Activated T-cell treated with anti-CD3 and anti-CD28 coated beads, Interleukin-2, amount 50 U/mL, for 48 hours (primary cell): Measurements from ENCODE around the gene LETMD1.
"Not testable (repeated sequence)": the region's sequence is repeated elsewhere in the genome, so short reads cannot be mapped to it uniquely, and the experiment has no call there.

ENCODE experiments used
- DNase-seq, 2 experiments: peaks; one replicate each; pipeline ENCODE4 v3.0.0-alpha.2; 2020

The LETMD1 gene

GRCh38 chr12:51047655-51048540, at the start of gene LETMD1:
Gene LETMD1, plus strand, starts transcription at chr12:51048327. Its CDS starts 30 bp downstream, at chr12:51048357.
- DNase-seq: peak; percentile 90 to 94

GRCh38 chr12:50999093-50999492, 49.0 kb upstream of the LETMD1 start:
- no peak for DNase-seq

DNA sequence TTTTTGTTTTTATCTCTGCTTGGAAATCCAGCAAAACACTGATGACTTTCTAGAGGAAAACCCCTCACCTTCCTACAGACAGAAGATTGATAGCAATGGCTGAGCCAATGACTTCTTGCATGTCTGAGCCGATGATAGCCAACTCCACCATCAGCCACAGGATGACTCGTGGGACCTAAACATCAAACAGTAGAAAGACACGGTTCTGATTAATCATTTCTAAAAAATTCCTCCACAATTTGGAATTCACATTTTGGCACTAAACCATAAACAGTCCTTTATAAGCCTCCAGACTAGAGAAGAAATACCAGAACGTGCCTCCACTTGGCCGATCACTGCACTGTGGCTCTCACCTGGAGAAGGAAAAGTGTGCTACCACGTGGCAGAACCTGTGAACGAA, 47.9 kb upstream of the LETMD1 start:
- DNase-seq: no peak

GRCh38 chr12:51001799-51002198, 46.3 kb upstream of the LETMD1 start:
- no peak for DNase-seq

DNA sequence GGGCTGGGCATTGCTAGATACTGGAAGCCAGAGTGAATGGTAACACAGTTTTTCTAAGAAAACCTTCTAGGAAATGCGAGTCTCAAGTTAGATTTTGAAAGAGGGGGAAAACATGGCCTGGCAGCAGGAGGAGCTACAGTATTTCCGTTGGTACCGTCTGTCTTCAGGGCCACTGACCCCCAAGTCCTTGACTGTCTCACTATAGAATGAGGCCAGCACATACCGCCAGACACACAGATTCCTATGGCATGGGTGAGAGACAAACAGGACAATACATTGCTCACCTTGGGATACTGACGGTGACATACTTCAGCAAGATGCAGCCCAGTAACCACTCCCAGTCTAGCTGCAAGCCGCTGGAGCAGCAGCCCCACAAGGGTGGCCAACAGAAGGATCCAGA, 43.6 kb upstream of the LETMD1 start:
- DNase-seq: no peak

DNA sequence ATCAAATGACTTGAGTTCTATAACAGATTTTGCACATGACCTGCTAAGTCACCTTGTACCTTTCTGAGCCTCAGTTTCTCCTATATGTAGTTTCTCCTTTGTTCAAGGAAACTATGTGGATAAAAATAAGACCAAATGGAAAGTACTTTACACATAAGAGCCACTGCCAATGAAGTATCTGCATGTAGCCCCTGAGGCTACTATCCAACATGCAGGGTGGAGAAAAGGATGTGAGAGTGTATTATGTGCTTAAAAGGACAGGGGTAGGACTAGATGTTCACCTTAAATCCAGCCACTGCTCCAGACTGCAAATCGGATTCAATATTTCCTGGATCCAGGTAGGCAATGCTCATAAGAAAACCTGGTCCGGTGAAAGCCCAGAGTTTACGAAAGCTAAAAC, 43.1 kb upstream of the LETMD1 start:
- DNase-seq: no peak

DNA sequence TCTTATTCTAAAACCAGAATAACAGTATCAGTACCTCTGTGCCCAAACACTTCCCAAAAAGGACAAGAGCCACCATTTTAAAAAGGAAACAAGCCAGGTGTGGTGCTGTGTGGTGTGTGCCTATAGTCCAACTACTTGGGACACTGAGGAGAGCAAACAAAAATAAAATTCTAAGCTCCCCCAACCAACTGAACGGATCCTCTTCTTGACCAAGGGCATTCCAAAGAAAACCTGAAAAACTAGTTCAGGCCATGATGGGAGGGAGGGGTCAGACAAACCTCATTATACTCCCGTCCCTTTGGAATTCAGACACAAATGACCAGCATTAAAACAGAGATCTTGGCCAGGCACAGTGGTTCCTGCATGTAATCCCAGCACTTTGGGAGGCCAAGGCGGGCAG, 42.5 kb upstream of the LETMD1 start:
- no peak for DNase-seq

DNA sequence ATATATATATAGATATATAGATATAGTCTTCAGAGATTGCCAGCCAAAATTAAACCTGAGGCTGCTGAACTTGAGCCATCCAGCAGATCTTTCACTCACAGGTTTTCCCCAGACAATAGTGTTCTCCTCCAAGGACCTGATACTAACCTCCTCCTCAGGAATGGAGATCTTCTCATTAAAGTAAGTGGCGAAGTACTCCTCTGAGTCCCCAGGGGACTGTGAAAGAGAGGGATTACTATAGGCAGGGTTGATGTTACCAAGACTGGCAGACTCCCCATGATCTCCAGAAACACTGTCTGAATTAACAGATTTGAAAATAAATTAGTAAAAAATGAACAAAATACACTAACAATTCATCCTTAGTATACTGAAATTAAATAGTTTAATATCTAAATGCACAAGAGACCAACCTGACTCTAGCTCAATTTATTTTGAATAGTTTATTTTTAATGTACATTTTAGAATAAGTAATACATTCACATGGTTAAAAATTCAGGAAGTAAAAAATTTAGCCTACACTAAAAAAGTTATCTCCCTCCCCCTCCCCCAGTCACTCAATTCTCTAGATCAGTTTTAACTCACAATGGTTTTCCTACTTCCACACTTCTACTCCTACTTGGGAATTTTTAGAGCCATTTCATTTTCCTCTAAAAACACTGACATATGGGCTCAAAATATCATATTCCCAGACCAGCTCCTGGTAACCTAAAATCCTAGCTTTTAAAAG, 39.6 kb upstream of the LETMD1 start:
- DNase-seq: no peak

DNA sequence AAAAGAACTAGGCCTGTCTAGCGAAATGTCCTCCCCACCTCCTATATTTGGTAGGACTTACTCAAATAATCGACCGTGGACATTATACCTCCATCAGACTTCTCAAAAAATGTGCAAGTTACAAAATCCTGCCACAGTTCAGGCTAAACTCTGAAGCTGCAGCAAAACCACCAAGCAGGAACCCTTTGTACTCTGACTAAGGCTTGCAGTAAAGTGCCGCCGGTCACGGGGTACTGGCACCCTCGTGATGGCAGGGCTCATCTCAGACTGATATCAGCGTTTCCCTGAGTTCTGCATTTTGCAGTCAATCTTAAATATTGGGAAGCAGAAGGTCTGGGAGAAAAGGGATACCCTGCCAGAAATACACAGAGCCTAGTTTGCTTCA, 39.1 kb upstream of the LETMD1 start:
- DNase-seq: peak; percentile 44 to 63

GRCh38 chr12:51011955-51012354, 36.2 kb upstream of the LETMD1 start:
- no peak for DNase-seq

DNA sequence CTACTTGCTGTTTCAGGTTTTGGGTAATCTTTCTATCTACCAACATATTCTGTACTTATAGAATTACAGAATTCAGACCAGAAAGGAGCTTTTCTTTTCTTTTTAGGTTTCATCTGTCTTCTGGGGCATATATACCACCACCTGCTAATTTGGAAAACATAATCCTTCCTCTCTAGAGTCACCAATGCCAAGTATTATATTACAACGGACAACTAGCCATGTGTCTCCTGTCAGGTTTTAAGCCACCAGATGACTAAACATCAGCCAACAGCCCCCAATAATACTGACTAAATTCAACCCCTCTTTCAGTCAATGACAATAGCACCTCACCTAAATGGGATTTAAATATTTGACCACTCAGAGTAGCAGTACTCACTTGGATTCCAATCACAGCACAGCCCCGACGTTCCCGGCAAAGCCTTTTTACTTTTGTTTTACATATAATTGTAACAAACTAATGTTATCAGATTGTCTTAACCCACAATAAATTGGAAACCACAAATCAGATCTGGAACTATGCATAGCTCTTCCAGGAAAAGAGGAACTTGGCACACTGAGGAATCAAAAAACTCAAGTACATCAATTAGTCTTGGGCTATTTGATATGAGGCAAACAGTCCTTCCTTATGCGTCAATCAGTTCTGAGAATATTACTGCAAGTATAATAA, 35.4 kb upstream of the LETMD1 start:
- DNase-seq: no peak

GRCh38 chr12:51013441-51013840, 34.7 kb upstream of the LETMD1 start:
- DNase-seq: no peak

DNA sequence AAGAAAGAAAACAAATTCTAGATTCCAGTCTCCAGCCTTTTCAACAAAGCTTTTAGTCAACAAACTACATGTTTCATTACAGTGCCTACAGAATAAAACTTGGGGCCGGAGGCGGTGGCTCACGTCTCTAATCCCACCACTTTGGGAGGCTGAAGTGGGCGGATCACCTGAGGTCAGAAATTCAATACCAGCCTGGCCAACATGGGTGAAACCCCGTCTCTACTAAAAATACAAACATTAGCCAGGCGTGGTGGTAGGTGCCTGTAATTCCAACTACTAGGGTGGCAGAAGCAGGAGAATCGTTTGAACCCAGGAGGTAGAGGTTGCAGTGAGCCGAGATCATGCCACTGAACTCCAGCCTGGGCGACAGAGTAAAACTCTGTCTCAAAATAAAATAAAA, 33.7 kb upstream of the LETMD1 start:
- DNase-seq: not testable (repeated sequence)

DNA sequence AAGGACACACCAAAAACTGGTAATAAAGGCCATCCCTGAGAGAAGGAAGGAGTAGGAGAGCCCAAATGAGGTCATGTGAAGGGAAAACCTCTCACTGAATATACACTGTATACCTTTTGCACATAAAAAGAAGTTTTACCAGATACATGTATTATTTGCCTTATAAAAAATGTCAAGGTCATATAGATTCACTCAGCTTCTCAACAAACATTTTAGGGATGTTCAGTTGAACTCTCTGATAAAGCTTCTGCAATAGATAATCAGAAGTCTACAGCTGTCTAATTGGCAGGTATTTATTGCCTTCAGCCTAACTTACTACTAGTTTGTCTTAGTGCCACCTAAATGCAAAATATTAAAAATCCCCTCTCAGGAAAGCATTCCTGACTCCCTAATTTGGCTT, 30.7 kb upstream of the LETMD1 start:
- no peak for DNase-seq

- DNase-seq: no peak
These were observed 29.2 kb upstream of the LETMD1 start for GRCh38 chr12:51018956-51019355.

GRCh38 chr12:51019927-51020326, 28.2 kb upstream of the LETMD1 start:
- no peak for DNase-seq

DNA sequence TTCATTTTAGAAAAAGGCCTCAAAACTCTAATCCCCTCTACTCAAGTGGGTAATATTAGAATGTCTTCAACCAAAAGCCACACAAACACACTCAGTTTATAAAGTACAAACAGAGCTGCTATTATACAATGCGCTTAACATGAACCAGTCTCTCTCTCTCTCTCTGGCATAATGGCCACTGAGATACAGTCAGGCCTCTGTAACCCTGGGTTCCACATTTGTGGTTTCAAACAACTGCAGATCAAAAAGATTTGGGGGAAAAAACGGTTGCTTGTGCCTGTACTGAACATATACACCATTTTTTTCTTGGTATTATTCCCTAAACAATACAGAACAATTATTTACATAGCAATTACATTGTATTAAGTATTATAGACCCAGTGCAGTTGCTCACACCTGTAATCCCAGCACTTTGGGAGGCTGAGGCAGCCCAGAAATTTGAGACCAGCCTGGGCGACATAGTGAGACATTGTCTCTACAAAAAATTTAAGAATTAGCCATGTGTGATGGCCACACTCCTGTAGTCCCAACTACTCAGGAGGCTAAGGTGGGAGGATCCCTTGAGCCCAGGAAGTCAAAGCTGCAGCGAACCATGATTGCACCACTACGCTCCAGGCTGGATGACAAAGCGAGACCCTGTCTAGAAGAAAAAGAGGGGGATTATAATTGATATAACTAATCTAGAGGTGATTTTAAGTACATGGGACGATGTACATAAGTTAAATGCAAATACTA, 27.5 kb upstream of the LETMD1 start:
- DNase-seq: no peak

DNA sequence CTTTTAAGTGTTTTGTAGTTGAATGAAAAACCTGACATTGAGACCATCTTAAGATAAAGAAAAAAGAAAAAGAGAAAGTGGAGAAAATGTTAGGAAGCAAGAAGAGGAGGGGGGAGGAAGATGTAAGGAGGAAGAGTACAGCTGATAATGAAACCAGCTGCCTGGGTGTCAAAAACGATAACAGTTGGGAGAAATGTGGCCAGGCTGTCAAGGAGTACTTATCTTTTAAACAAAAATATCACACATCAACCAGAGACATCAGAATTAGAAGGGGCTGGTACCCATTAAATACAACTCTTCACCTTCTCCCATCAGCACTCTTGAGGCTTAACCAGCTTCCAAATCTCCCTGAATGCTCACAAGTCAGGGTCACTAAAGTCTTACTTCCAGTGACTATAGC, 26.4 kb upstream of the LETMD1 start:
- DNase-seq: no peak

GRCh38 chr12:51023625-51024382, 24.3 kb upstream of the LETMD1 start:
- no peak for DNase-seq

- DNase-seq: no peak
These were observed 22.7 kb upstream of the LETMD1 start for GRCh38 chr12:51025338-51025835.

GRCh38 chr12:51025836-51026638, 22.1 kb upstream of the LETMD1 start, which contains the start of gene SLC11A2:
Gene SLC11A2, minus strand, starts transcription at chr12:51026384. Its CDS starts 15,656 bp downstream, at chr12:51010728.
- peak; percentile 93 to 96 for DNase-seq
